DND-41 (cell line): ENCODE data around the gene TMEM271.

Experiments
- CTCF ChIP-seq: IDR thresholded peaks from 2 replicates; pipeline ENCODE4 v1.5.1; 2012; ENCODE audit warnings: borderline replicate concordance, low read length, moderate library complexity, mild to moderate bottlenecking; ENCODE audit not compliant: poor library complexity, severe bottlenecking; ENCODE audit errors: extremely low read depth
- EZH2 ChIP-seq: IDR thresholded peaks from 3 replicates; pipeline ENCODE4 v1.6.1; 2012; ENCODE audit warnings: borderline replicate concordance, low read depth, mild to moderate bottlenecking, moderate library complexity, low read length, inconsistent platforms; ENCODE audit not compliant: severe bottlenecking

GRCh38 chr4:526189-526909, 49.7 kb downstream of the TMEM271 start:
- TF ChIP-seq CTCF (no peak), EZH2 (no peak)
